Stomach (tissue), 9 donors: ENCODE results near the gene FAXC. TPM values are rescaled to one million over a fixed set of nuclear protein-coding genes. Genes with fewer than 3 reads are reported as not detected.

Source experiments
- DNase-seq, 2 donors: peaks; one replicate each; pipeline versions ENCODE4 v3.0.0 to v3.0.0-alpha.2; 2013 to 2019
- H3K27ac ChIP-seq, 5 donors: fragments of 200-600 bp in 4 of 5; sonication (generic) in 4 of 5; one replicate each; pipeline ENCODE4 v1.5.1; 2013 to 2019; ENCODE audit warnings: mild to moderate bottlenecking in 1 of 5, moderate library complexity in 1 of 5
- H3K27me3 ChIP-seq, 3 donors: fragments of 200-600 bp; sonication (generic); one replicate each; pipeline ENCODE4 v1.5.1; 2017 to 2019; ENCODE audit warnings: mixed run types in 1 of 3
- H3K36me3 ChIP-seq, 4 donors: fragments of 200-600 bp; sonication (generic); 1 replicate in 3 of 4; 2 replicates in 1 of 4; pipeline ENCODE4 v1.5.1; 2016 to 2019
- H3K4me1 ChIP-seq, 4 donors: fragments of 200-600 bp; sonication (generic); one replicate each; pipeline ENCODE4 v1.5.1; 2016 to 2019
- H3K4me3 ChIP-seq, 4 donors: fragments of 200-600 bp; sonication (generic) in 3 of 4; one replicate each; pipeline ENCODE4 v1.5.1; 2016 to 2019; ENCODE audit warnings: mild to moderate bottlenecking in 1 of 4
- H3K9me3 ChIP-seq, 4 donors: fragments of 200-600 bp; sonication (generic); one replicate each; pipeline ENCODE4 v1.5.1; 2016 to 2019
- EP300 ChIP-seq: sonication (generic); formaldehyde crosslinking; IDR thresholded peaks from one replicate; pipeline ENCODE4 v1.6.1; 2017; ENCODE audit warnings: antibody characterized with exemption
- POLR2A ChIP-seq, 4 donors: fragments of 450-650 bp; IDR thresholded peaks; one replicate each; pipeline ENCODE4 v1.6.1; 2016; ENCODE audit warnings: antibody characterized with exemption in 4 of 4, control low read depth in 2 of 4, mild to moderate bottlenecking in 1 of 4, moderate library complexity in 1 of 4
- POLR2AphosphoS5 ChIP-seq, 3 donors: sonication (generic); formaldehyde crosslinking; IDR thresholded peaks; one replicate each; pipeline ENCODE4 v1.6.1; 2016; ENCODE audit warnings: antibody characterized with exemption in 3 of 3
- WGBS, 5 donors: extraction: QIAGEN DNeasy Blood & Tissue Kit in 3 of 5; methylation state at CpG; one replicate each; pipeline versions ENCODE4 v1.1.5 to v1.1.7; 2013 to 2018; 5-methylcytosine and 5-hydroxymethylcytosine counted together
- intact Hi-C: fragments of 100-400 bp; cut with DNase I; formaldehyde crosslinking; loops from one replicate; pipeline ENCODE4 v1.15.1; 2023; ENCODE audit warnings: low total_unique reads
- polyA plus RNA-seq, 3 donors: library from polyadenylated mRNA; stranded (reverse); fragments of 200-250 nt; gene quantifications; one replicate each; pipeline ENCODE4 v1.2.3, GENCODE V29; 2013
- total RNA-seq, 5 donors: library from RNA; depleted of rRNA; stranded (reverse); fragments of >200 nt; gene quantifications; one replicate each; pipeline versions ENCODE4 v1.1.0 to v1.2.3, GENCODE V29; 2014 to 2016
- TF ChIP-seq, protein P1 (sequence below), 7 experiments: fragments of 450-650 bp in 4 of 7; fragments of 200-600 bp in 3 of 7; sonication (generic) in 3 of 7; IDR thresholded peaks; one replicate each; pipeline ENCODE4 v1.5.1; 2016 to 2019; ENCODE audit warnings: antibody characterized with exemption in 7 of 7, control low read depth in 2 of 7, mild to moderate bottlenecking in 1 of 7
- donor health status: healthy with polysubstance abuse.
- donor health status: Bipolar disorder and iron deficiency.
- donor health status: healthy.

Gene FAXC
- total and polyA plus RNA-seq, 8 donors, result 2.2 to 186 (median 7.7) TPM; not detected in 1

DNA sequence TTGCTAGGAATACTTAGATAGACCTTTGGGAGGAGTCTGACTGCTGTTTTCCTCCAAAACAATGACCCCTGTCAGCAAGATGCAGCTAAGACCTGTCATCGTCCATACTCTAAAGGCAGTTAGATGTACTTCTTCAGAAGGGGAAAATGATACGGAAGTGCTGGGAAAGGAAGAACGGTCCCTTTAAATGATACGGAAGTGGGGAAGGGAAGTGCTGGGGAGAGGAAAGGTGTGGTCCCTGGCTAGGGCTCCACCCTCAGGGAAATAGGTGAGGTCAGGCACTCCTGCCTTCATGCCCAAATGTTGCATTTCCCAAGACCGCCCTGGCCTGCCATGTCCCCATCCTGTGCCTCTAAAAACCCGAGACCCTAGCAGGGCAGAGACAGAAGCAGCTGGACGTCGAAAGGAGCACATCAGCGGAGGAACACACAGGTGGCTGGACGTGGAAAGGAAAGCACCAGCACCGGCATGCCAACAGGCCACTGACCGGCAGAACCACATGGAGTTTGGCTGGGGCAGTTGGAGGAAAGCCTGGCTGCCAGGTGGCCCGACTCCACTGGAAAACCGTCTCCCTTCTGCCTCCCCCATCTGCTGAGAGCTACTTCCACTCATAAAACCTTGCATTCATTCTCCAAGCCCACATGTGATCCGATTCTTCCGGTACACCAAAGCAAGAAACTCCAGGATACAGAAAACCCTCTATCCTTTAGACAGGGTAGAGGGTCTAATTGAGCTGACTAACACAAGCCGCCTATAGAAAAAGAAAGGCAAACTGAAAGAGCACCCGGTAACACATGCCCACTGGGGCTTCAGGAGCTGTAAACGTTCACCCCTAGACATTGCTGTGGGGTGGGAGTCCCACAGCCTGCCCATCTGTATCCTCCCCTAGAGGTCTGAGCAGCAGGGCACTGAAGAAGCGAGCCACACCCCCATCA is 94.6 kb downstream of the FAXC start:
- DNase-seq, result no peak
- no peaks in the 10 kb centered on the region for H3K36me3 ChIP-seq
- peaks cover 0 to 3% (median 0%) of the 10 kb centered on the region in 3 donors for H3K27me3 ChIP-seq
- WGBS, 5 donors, result 76 to 82% (median 79%) methylated on average over 20 of the region's 20 CpGs
- TF ChIP-seq EP300 (no peak), POLR2AphosphoS5 (IDR thresholded peaks at IDR 0.05) (no peak)
- H3K4me1 ChIP-seq, result no peaks in the 10 kb centered on the region
- H3K9me3 ChIP-seq, result no peaks in the 10 kb centered on the region
- H3K4me3 ChIP-seq, result no peak overlapping the region
- no peak overlapping the region for H3K27ac ChIP-seq
- intact Hi-C loops, result no loop called here

DNA sequence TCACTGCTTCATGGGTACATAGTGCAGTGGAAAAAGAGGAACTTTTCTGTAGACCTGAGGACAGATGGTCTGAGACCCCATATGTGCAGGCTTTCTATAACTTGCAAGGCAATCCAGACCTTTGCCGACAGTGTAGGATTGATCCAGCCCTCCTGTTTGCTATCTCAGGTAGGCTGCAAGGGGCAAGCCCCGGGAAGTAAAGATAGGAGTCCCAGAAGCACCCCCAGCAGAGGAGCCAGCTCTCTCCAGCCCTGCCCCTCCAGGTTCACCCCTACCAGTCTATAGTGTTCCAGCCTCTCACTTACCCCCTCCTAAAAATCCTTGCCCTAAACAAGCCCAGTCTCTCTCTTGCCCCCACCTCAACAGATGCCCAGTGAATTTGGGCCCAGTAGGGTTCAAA is 96.2 kb downstream of the FAXC start:
- Histone ChIP-seq H3K36me3 (no peaks in the 10 kb centered on the region), H3K4me1 (no peaks in the 10 kb centered on the region), H3K9me3 (no peaks in the 10 kb centered on the region), H3K27me3 (peaks cover 0 to 3% (median 0%) of the 10 kb centered on the region in 3 donors), H3K27ac (no peak overlapping the region), H3K4me3 (no peak overlapping the region)
- 70 to 91% (median 77%) methylated on average over 2 of the region's 2 CpGs for WGBS, 5 donors
- intact Hi-C loops, result no loop called here
- TF ChIP-seq EP300, result no peak
- no peak for TF ChIP-seq POLR2AphosphoS5 (IDR thresholded peaks at IDR 0.05)
- TF ChIP-seq, protein P1, sequence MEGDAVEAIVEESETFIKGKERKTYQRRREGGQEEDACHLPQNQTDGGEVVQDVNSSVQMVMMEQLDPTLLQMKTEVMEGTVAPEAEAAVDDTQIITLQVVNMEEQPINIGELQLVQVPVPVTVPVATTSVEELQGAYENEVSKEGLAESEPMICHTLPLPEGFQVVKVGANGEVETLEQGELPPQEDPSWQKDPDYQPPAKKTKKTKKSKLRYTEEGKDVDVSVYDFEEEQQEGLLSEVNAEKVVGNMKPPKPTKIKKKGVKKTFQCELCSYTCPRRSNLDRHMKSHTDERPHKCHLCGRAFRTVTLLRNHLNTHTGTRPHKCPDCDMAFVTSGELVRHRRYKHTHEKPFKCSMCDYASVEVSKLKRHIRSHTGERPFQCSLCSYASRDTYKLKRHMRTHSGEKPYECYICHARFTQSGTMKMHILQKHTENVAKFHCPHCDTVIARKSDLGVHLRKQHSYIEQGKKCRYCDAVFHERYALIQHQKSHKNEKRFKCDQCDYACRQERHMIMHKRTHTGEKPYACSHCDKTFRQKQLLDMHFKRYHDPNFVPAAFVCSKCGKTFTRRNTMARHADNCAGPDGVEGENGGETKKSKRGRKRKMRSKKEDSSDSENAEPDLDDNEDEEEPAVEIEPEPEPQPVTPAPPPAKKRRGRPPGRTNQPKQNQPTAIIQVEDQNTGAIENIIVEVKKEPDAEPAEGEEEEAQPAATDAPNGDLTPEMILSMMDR (IDR thresholded peaks at IDR 0.05), result no peak
- TF ChIP-seq POLR2A (IDR thresholded peaks at IDR 0.05), result no peak
- no peak for DNase-seq

- H3K27me3 ChIP-seq, result peaks cover 0 to 3% (median 0%) of the 10 kb centered on the region in 3 donors
- no peaks in the 10 kb centered on the region for H3K4me1 ChIP-seq
- no peak overlapping the region for H3K4me3 ChIP-seq
- WGBS, 5 donors, result 90 to 93% (median 92%) methylated on average over 9 of the region's 9 CpGs
- H3K36me3 ChIP-seq, result no peaks in the 10 kb centered on the region
- no peaks in the 10 kb centered on the region for H3K9me3 ChIP-seq
- intact Hi-C loops, result no loop called here
- H3K27ac ChIP-seq, result no peak overlapping the region
- DNase-seq, result no peak
- TF ChIP-seq POLR2A (IDR thresholded peaks at IDR 0.05) (no peak), POLR2AphosphoS5 (IDR thresholded peaks at IDR 0.05) (no peak), EP300 (no peak)
- TF ChIP-seq, protein P1 (IDR thresholded peaks at IDR 0.05), result no peak
Measured at GRCh38 chr6:99252421-99252820, 97.1 kb downstream of the FAXC start.

DNA sequence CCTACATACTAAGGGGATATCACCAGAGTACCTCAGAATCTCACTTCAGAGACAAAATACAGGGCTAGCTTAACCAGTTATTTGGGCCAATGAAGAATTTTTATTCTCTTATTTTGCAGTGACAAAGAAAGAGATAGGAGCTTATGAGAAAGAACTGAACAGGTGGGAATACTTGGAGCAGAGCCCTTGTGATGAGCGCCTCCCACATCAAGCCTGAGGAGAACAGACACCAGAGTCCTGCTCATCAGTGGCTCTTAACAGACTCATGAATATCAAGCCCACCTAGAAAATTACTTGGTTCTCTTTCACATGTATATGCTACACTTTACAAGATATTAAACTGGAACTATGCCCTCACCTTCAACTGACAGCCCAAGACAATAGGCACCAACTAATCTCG is 99.0 kb downstream of the FAXC start:
- intact Hi-C loops, result no loop called here
- WGBS, 5 donors, result 84 to 94% (median 93%) methylated on average over 2 of the region's 2 CpGs

More for the DNA sequence above, 99.0 kb downstream of the FAXC start:
- TF ChIP-seq, protein P1 (IDR thresholded peaks at IDR 0.05), result no peak
- no peaks in the 10 kb centered on the region for H3K9me3 ChIP-seq
- no peaks in the 10 kb centered on the region for H3K27me3 ChIP-seq
- no peaks in the 10 kb centered on the region for H3K36me3 ChIP-seq
- no peak overlapping the region for H3K27ac ChIP-seq
- H3K4me1 ChIP-seq, result no peaks in the 10 kb centered on the region
- no peak for DNase-seq
- H3K4me3 ChIP-seq, result no peak overlapping the region
